ENCODE data around the gene PARD3.

The PARD3 gene

GRCh38 chr10:34641913-34642558, 173.1 kb downstream of the PARD3 start:
- Histone ChIP-seq H3K27me3 (ENCODE audit: insufficient read depth, low read length) (no peaks in the 10 kb centered on the region), H3K4me1 (ENCODE audit: control insufficient read depth, insufficient read depth, low read length, unreplicated experiment) (peaks cover 12% of the 10 kb centered on the region), H3K79me2 (ENCODE audit: control insufficient read depth, insufficient read depth, low read length, unreplicated experiment) (peaks cover 11% of the 10 kb centered on the region), H3K36me3 (ENCODE audit: insufficient read depth, low read length) (no peaks in the 10 kb centered on the region), H2AFZ (ENCODE audit: low read length, unreplicated experiment) (no peak overlapping the region), H3K4me3 (ENCODE audit: low read depth, low read length) (no peak overlapping the region), H3K27ac (ENCODE audit: low read depth, low read length) (no peak overlapping the region)

GRCh38 chr10:34641147-34641912, 173.8 kb downstream of the PARD3 start:
- Histone ChIP-seq H3K36me3 (ENCODE audit: insufficient read depth, low read length) (no peaks in the 10 kb centered on the region), H2AFZ (ENCODE audit: low read length, unreplicated experiment) (no peak overlapping the region), H3K4me1 (ENCODE audit: control insufficient read depth, insufficient read depth, low read length, unreplicated experiment) (peaks cover 12% of the 10 kb centered on the region), H3K27ac (ENCODE audit: low read depth, low read length) (no peak overlapping the region), H3K27me3 (ENCODE audit: insufficient read depth, low read length) (no peaks in the 10 kb centered on the region), H3K4me3 (ENCODE audit: low read depth, low read length) (no peak overlapping the region), H3K79me2 (ENCODE audit: control insufficient read depth, insufficient read depth, low read length, unreplicated experiment) (peaks cover 14% of the 10 kb centered on the region)

GRCh38 chr10:34638406-34639054, 176.6 kb downstream of the PARD3 start:
- no peak overlapping the region for H2AFZ ChIP-seq (ENCODE audit: low read length, unreplicated experiment)
- peaks cover 17% of the 10 kb centered on the region for H3K79me2 ChIP-seq (ENCODE audit: control insufficient read depth, insufficient read depth, low read length, unreplicated experiment)
- H3K27me3 ChIP-seq (ENCODE audit: insufficient read depth, low read length), result no peaks in the 10 kb centered on the region
- no peak overlapping the region for H3K27ac ChIP-seq (ENCODE audit: low read depth, low read length)
- H3K36me3 ChIP-seq (ENCODE audit: insufficient read depth, low read length), result no peaks in the 10 kb centered on the region
- peaks cover 12% of the 10 kb centered on the region for H3K4me1 ChIP-seq (ENCODE audit: control insufficient read depth, insufficient read depth, low read length, unreplicated experiment)
- H3K4me3 ChIP-seq (ENCODE audit: low read depth, low read length), result no peak overlapping the region

GRCh38 chr10:34637418-34637911, 177.6 kb downstream of the PARD3 start:
- H3K27ac ChIP-seq (ENCODE audit: low read depth, low read length), result no peak overlapping the region
- H2AFZ ChIP-seq (ENCODE audit: low read length, unreplicated experiment), result no peak overlapping the region
- H3K36me3 ChIP-seq (ENCODE audit: insufficient read depth, low read length), result no peaks in the 10 kb centered on the region
- no peaks in the 10 kb centered on the region for H3K27me3 ChIP-seq (ENCODE audit: insufficient read depth, low read length)
- H3K79me2 ChIP-seq (ENCODE audit: control insufficient read depth, insufficient read depth, low read length, unreplicated experiment), result peaks cover 14% of the 10 kb centered on the region
- peaks cover 12% of the 10 kb centered on the region for H3K4me1 ChIP-seq (ENCODE audit: control insufficient read depth, insufficient read depth, low read length, unreplicated experiment)
- no peak overlapping the region for H3K4me3 ChIP-seq (ENCODE audit: low read depth, low read length)

GRCh38 chr10:34635111-34635510, 180.0 kb downstream of the PARD3 start:
- Histone ChIP-seq H2AFZ (ENCODE audit: low read length, unreplicated experiment) (no peak overlapping the region), H3K79me2 (ENCODE audit: control insufficient read depth, insufficient read depth, low read length, unreplicated experiment) (peaks cover 17% of the 10 kb centered on the region), H3K27ac (ENCODE audit: low read depth, low read length) (no peak overlapping the region), H3K36me3 (ENCODE audit: insufficient read depth, low read length) (no peaks in the 10 kb centered on the region), H3K4me3 (ENCODE audit: low read depth, low read length) (no peak overlapping the region), H3K4me1 (ENCODE audit: control insufficient read depth, insufficient read depth, low read length, unreplicated experiment) (peaks cover 12% of the 10 kb centered on the region), H3K27me3 (ENCODE audit: insufficient read depth, low read length) (no peaks in the 10 kb centered on the region)

GRCh38 chr10:34633374-34633773, 181.7 kb downstream of the PARD3 start:
- peaks cover 12% of the 10 kb centered on the region for H3K4me1 ChIP-seq (ENCODE audit: control insufficient read depth, insufficient read depth, low read length, unreplicated experiment)
- no peak overlapping the region for H3K27ac ChIP-seq (ENCODE audit: low read depth, low read length)
- peaks cover 17% of the 10 kb centered on the region for H3K79me2 ChIP-seq (ENCODE audit: control insufficient read depth, insufficient read depth, low read length, unreplicated experiment)
- no peak overlapping the region for H2AFZ ChIP-seq (ENCODE audit: low read length, unreplicated experiment)
- H3K36me3 ChIP-seq (ENCODE audit: insufficient read depth, low read length), result no peaks in the 10 kb centered on the region
- H3K4me3 ChIP-seq (ENCODE audit: low read depth, low read length), result no peak overlapping the region
- H3K27me3 ChIP-seq (ENCODE audit: insufficient read depth, low read length), result no peaks in the 10 kb centered on the region

GRCh38 chr10:34629084-34629483, 186.0 kb downstream of the PARD3 start:
- peaks cover 3% of the 10 kb centered on the region for H3K79me2 ChIP-seq (ENCODE audit: control insufficient read depth, insufficient read depth, low read length, unreplicated experiment)
- H3K4me3 ChIP-seq (ENCODE audit: low read depth, low read length), result no peak overlapping the region
- no peak overlapping the region for H2AFZ ChIP-seq (ENCODE audit: low read length, unreplicated experiment)
- peaks cover 10% of the 10 kb centered on the region for H3K4me1 ChIP-seq (ENCODE audit: control insufficient read depth, insufficient read depth, low read length, unreplicated experiment)
- no peaks in the 10 kb centered on the region for H3K36me3 ChIP-seq (ENCODE audit: insufficient read depth, low read length)
- H3K27ac ChIP-seq (ENCODE audit: low read depth, low read length), result no peak overlapping the region
- no peaks in the 10 kb centered on the region for H3K27me3 ChIP-seq (ENCODE audit: insufficient read depth, low read length)

GRCh38 chr10:34628174-34628796, 186.8 kb downstream of the PARD3 start:
- H3K79me2 ChIP-seq (ENCODE audit: control insufficient read depth, insufficient read depth, low read length, unreplicated experiment), result peaks cover 3% of the 10 kb centered on the region
- H2AFZ ChIP-seq (ENCODE audit: low read length, unreplicated experiment), result no peak overlapping the region
- no peaks in the 10 kb centered on the region for H3K36me3 ChIP-seq (ENCODE audit: insufficient read depth, low read length)
- no peak overlapping the region for H3K4me3 ChIP-seq (ENCODE audit: low read depth, low read length)
- no peaks in the 10 kb centered on the region for H3K27me3 ChIP-seq (ENCODE audit: insufficient read depth, low read length)
- peaks cover 10% of the 10 kb centered on the region for H3K4me1 ChIP-seq (ENCODE audit: control insufficient read depth, insufficient read depth, low read length, unreplicated experiment)
- H3K27ac ChIP-seq (ENCODE audit: low read depth, low read length), result no peak overlapping the region

- H3K79me2 ChIP-seq (ENCODE audit: control insufficient read depth, insufficient read depth, low read length, unreplicated experiment), result peaks cover 3% of the 10 kb centered on the region
- no peak overlapping the region for H2AFZ ChIP-seq (ENCODE audit: low read length, unreplicated experiment)
- H3K4me1 ChIP-seq (ENCODE audit: control insufficient read depth, insufficient read depth, low read length, unreplicated experiment), result peaks cover 10% of the 10 kb centered on the region
- no peak overlapping the region for H3K27ac ChIP-seq (ENCODE audit: low read depth, low read length)
- H3K36me3 ChIP-seq (ENCODE audit: insufficient read depth, low read length), result no peaks in the 10 kb centered on the region
- no peak overlapping the region for H3K4me3 ChIP-seq (ENCODE audit: low read depth, low read length)
- H3K27me3 ChIP-seq (ENCODE audit: insufficient read depth, low read length), result no peaks in the 10 kb centered on the region
Measured at GRCh38 chr10:34627741-34628140, 187.4 kb downstream of the PARD3 start.

- H3K27me3 ChIP-seq (ENCODE audit: insufficient read depth, low read length), result no peaks in the 10 kb centered on the region
- H3K79me2 ChIP-seq (ENCODE audit: control insufficient read depth, insufficient read depth, low read length, unreplicated experiment), result peaks cover 3% of the 10 kb centered on the region
- H2AFZ ChIP-seq (ENCODE audit: low read length, unreplicated experiment), result no peak overlapping the region
- H3K4me3 ChIP-seq (ENCODE audit: low read depth, low read length), result no peak overlapping the region
- no peak overlapping the region for H3K27ac ChIP-seq (ENCODE audit: low read depth, low read length)
- peaks cover 10% of the 10 kb centered on the region for H3K4me1 ChIP-seq (ENCODE audit: control insufficient read depth, insufficient read depth, low read length, unreplicated experiment)
- no peaks in the 10 kb centered on the region for H3K36me3 ChIP-seq (ENCODE audit: insufficient read depth, low read length)
Measured at GRCh38 chr10:34627331-34627730, 187.8 kb downstream of the PARD3 start.
